Neural crest cell (in vitro differentiated cells): ENCODE data around the gene PLA2R1. TPM values are rescaled to one million over a fixed set of nuclear protein-coding genes. Genes with fewer than 3 reads are reported as not detected.
A peak's percentile ranks its signal among the peaks of the same experiment; 100 is the strongest.

Experiments used
- DNase-seq: peaks from one replicate; pipeline ENCODE4 v3.0.0; 2021; ENCODE audit warnings: low read depth, mixed read lengths, low spot score
- H3K27ac Mint-ChIP-seq: one replicate; pipeline ENCODE4 v1.8.0; 2021; ENCODE audit warnings: mild to moderate bottlenecking, mixed read lengths; ENCODE audit not compliant: unreplicated experiment
- H3K27me3 Mint-ChIP-seq: 2 replicates; pipeline ENCODE4 v1.8.0; 2021; ENCODE audit warnings: low read depth, mild to moderate bottlenecking, mixed read lengths
- H3K36me3 Mint-ChIP-seq: 2 replicates; pipeline ENCODE4 v1.8.0; 2021; ENCODE audit warnings: low read depth, mild to moderate bottlenecking, mixed read lengths
- H3K4me1 Mint-ChIP-seq: 2 replicates; pipeline ENCODE4 v1.8.0; 2021; ENCODE audit warnings: mixed read lengths
- H3K4me3 Mint-ChIP-seq: one replicate; pipeline ENCODE4 v1.8.0; 2021; ENCODE audit warnings: mild to moderate bottlenecking, mixed read lengths
- H3K9me3 Mint-ChIP-seq: 2 replicates; pipeline ENCODE4 v1.8.0; 2021; ENCODE audit warnings: mixed read lengths
- total RNA-seq: library from RNA; stranded (reverse); gene quantifications from 2 replicates; pipeline ENCODE4 v1.2.1, GENCODE V29; 2021
- TF ChIP-seq, protein P1 (sequence below): fragments of 200-600 bp; sonication (generic); conservative IDR thresholded peaks from 2 replicates; pipeline ENCODE4 v1.5.0; 2021; ENCODE audit warnings: antibody characterized with exemption, mild to moderate bottlenecking

Gene PLA2R1
- total RNA-seq, 1 donor from 2014 or later: 0.09 TPM

- Mint-ChIP-seq H3K36me3 (peaks cover 2% of the 10 kb centered on the region), H3K27ac (no peak overlapping the region), H3K4me1 (no peaks in the 10 kb centered on the region), H3K4me3 (no peak overlapping the region), H3K27me3 (peaks cover 3% of the 10 kb centered on the region), H3K9me3 (peaks cover 12% of the 10 kb centered on the region)
- TF ChIP-seq, protein P1, sequence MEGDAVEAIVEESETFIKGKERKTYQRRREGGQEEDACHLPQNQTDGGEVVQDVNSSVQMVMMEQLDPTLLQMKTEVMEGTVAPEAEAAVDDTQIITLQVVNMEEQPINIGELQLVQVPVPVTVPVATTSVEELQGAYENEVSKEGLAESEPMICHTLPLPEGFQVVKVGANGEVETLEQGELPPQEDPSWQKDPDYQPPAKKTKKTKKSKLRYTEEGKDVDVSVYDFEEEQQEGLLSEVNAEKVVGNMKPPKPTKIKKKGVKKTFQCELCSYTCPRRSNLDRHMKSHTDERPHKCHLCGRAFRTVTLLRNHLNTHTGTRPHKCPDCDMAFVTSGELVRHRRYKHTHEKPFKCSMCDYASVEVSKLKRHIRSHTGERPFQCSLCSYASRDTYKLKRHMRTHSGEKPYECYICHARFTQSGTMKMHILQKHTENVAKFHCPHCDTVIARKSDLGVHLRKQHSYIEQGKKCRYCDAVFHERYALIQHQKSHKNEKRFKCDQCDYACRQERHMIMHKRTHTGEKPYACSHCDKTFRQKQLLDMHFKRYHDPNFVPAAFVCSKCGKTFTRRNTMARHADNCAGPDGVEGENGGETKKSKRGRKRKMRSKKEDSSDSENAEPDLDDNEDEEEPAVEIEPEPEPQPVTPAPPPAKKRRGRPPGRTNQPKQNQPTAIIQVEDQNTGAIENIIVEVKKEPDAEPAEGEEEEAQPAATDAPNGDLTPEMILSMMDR: no peak
- no peak for DNase-seq
Measured at GRCh38 chr2:160075171-160075570, 12.8 kb upstream of the PLA2R1 start.

DNA sequence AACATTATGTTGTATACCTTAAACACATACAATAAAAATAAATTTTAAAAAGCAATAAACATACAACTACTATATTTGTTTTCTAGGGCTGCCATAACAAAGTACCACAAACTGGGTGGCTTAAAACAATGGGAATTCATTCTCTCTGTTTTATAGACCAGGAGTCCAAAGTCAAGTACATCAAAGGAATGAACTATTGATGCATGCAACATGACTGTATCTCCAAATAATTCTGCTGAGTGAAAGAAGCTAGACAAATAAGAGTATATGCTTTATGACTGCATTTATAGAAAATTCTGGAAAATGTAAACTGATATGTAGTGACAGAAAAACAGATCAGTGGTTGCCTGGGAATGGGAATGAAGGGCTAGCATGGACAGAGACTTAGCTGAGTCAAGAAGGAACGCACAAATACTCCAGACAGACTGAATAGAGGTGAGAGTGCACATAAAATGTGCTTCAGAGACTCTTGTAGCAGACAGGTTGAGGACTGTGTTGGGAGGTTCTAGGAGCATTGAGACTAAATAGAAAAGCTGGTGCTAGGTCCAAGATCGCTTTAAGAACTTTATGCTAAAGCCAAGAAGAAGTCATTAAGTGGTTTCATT lies 11.0 kb upstream of the PLA2R1 start:
- no peak overlapping the region for H3K4me3 Mint-ChIP-seq

DNA sequence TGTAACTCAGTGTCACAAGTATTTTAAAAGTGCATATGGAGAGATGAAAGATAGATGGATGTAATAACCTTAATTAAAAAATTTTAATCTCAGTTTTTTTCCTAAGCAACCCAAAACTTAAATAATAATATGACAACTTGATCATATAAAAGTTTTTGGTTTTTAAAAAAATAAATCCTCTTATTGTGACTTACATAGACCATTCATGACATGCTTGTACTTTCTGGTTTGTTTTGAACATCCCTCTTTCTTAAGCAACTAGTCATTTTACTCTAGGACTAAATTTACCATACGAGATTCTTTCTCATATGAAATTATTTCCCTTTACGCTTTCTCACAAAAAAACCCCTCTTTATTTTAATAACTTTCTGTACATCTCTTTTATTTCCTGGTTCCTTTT lies 6.5 kb upstream of the PLA2R1 start:
- no peaks in the 10 kb centered on the region for H3K4me1 Mint-ChIP-seq
- H3K4me3 Mint-ChIP-seq: no peak overlapping the region
- H3K27me3 Mint-ChIP-seq: peaks cover 9% of the 10 kb centered on the region
- peaks cover 9% of the 10 kb centered on the region for H3K36me3 Mint-ChIP-seq
- peaks cover 17% of the 10 kb centered on the region for H3K9me3 Mint-ChIP-seq
- DNase-seq: no peak
- TF ChIP-seq, protein P1: no peak
- no peak overlapping the region for H3K27ac Mint-ChIP-seq

More for the DNA sequence above, 11.0 kb upstream of the PLA2R1 start:
- Mint-ChIP-seq H3K4me1 (no peaks in the 10 kb centered on the region), H3K27ac (no peak overlapping the region), H3K36me3 (peaks cover 2% of the 10 kb centered on the region), H3K9me3 (peaks cover 10% of the 10 kb centered on the region), H3K27me3 (peaks cover 3% of the 10 kb centered on the region)
- TF ChIP-seq, protein P1: no peak
- no peak for DNase-seq

- TF ChIP-seq, protein P1: no peak
- Mint-ChIP-seq H3K9me3 (peaks cover 11% of the 10 kb centered on the region), H3K27me3 (peaks cover 40% of the 10 kb centered on the region), H3K4me1 (peaks cover 8% of the 10 kb centered on the region), H3K36me3 (peaks cover 7% of the 10 kb centered on the region), H3K4me3 (peak overlapping the region; percentile 39), H3K27ac (no peak overlapping the region)
- DNase-seq: no peak
Measured at GRCh38 chr2:160064916-160065315, 2.5 kb upstream of the PLA2R1 start.

DNA sequence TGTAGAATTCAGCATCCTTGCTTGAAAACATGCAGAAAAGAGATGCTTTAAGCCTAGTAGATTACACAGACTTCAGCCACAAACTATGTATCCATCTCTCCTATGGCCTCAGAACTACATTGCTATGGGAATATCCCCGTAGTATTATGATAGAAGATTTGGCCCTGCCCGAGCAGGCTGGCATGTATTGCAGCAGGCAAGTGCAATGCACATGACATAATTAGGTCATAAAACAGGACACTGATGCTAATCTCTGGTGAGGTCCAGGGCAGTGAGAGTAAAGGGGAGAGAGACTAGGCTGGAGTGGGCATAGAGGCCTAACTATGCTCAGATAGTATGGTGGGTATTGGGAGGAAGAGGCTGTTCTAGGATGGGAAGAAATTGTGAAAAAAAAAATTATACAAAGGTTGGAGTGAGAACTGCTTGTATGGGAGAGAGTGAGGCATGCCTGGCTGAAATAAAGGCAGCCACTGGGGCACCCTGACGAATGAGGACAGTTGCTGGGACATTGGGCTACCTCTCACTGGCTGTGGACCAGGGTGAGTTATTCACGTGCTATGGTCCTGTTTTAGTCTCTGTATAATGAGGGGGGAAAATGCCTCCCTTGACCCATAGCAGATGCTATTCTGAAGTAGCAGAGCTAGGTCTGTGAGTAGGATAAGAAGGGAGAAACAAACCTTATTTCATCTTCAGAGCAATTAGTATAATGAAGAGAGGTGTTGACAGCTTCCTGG lies 1.6 kb upstream of the PLA2R1 start:
- H3K27ac Mint-ChIP-seq: no peak overlapping the region
- H3K4me3 Mint-ChIP-seq: no peak overlapping the region
- H3K27me3 Mint-ChIP-seq: peaks cover 45% of the 10 kb centered on the region
- peaks cover 8% of the 10 kb centered on the region for H3K4me1 Mint-ChIP-seq
- no peak for DNase-seq
- TF ChIP-seq, protein P1: no peak
- H3K9me3 Mint-ChIP-seq: peaks cover 11% of the 10 kb centered on the region
- H3K36me3 Mint-ChIP-seq: peaks cover 7% of the 10 kb centered on the region
